GM21360 (cell line): Measurements from ENCODE around the gene OR2T29.
"Not testable (repeated sequence)": the region's sequence is repeated elsewhere in the genome, so short reads cannot be mapped to it uniquely, and the experiment has no call there.

Experiments used
- ATAC-seq: cut with Tn5 transposase; IDR thresholded peaks from one replicate; pipeline ENCODE4 v1.9.1; 2021; ENCODE audit warnings: mild to moderate bottlenecking, moderate library complexity; ENCODE audit not compliant: unreplicated experiment

The OR2T29 gene

DNA sequence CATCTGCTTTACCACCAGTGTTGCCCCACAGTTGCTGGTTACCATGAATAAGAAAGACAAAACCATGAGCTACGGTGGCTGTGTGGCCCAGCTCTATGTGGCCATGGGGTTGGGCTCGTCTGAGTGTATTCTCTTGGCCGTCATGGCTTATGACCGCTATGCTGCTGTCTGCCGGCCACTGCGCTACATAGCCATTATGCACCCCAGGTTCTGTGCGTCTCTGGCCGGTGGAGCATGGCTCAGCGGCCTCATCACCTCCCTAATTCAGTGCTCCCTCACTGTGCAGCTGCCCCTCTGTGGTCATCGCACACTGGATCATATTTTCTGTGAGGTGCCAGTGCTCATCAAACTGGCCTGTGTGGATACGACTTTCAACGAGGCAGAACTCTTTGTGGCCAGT is 40.7 kb downstream of the OR2T29 start:
- no peak for ATAC-seq

DNA sequence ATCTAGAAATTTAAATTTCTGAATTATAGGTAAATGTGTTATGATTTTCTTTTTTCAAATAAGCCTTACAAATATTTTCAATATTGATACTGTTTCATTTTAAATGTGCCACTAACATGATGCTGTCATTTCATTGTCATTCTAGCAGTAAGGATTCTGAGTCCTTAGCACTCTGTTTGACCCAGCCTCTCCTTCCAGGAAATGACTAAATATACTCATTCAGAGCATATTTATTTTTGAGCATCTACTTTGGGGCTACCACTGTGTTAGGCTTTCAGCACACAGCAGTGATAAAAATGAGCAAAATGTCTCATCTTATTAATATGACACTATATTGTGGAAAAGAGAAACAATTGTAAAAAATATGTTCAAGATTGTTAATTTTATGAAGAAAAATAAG is 52.4 kb downstream of the OR2T29 start:
- not testable (repeated sequence) for ATAC-seq

DNA sequence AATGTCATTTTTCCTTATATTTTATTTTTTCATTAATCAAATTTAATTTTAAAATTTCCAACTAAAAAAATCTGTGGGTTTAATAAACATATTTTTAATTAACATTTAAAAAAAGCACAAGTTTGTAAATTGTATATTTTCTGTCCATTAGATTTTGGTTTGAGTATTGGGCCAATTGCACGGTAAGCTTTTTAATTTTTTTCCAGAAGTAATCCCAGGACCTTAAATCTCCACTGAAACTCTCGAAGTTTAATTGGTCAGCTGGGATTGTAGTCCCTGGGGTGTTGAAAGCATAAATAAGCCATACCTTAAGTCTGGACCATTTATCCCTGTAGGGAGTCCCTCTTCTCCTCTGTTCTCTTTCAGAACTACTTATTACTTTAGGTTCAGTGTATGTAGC is 54.8 kb downstream of the OR2T29 start, which contains the start of gene OR2G6:
Gene OR2G6 (plus strand): TSS at position 301 of the 400 bp plus-strand sequence. CDS start 13,574 bp downstream, outside the sequence.
- not testable (repeated sequence) for ATAC-seq
